ENCODE data around the gene CHRNB1.

- TF ChIP-seq CTCF (IDR thresholded peaks at IDR 0.05), result no peak
- no peak for TF ChIP-seq POLR2A (IDR thresholded peaks at IDR 0.05)
Observed at GRCh38 chr17:7497636-7498035, 52.8 kb downstream of the CHRNB1 start.

Measured in lower leg skin (tissue), 3 donors.